G401.6 (cell line): ENCODE results near the gene USF2.

Experiments
- FAIRE-seq: peaks from 2 replicates; lab custom pipeline; 2012; peaks lifted over from hg19 to GRCh38; lab: Jason Lieb, UNC

The USF2 gene

DNA sequence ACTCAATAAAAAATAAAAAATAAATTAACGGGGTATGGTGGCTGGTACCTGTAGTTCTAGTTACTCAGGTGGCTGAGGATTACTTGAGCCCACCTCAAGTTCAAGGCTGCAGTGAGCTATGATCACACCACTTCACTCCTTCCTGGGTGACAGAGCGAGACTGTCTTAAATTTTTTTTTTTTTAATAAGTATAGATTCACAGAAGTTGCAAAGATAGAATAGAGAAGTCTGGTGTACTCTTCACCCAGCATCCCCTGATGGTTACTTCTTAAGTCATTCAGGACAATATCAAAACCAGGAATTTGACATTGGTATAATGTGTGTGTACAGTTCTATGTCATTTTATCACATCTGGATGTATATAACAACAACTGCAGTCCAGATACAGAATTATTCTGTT is 52.5 kb downstream of the USF2 start:
- FAIRE-seq: no peak

- no peak for FAIRE-seq
Observed at GRCh38 chr19:35322014-35322413, 53.3 kb downstream of the USF2 start.

DNA sequence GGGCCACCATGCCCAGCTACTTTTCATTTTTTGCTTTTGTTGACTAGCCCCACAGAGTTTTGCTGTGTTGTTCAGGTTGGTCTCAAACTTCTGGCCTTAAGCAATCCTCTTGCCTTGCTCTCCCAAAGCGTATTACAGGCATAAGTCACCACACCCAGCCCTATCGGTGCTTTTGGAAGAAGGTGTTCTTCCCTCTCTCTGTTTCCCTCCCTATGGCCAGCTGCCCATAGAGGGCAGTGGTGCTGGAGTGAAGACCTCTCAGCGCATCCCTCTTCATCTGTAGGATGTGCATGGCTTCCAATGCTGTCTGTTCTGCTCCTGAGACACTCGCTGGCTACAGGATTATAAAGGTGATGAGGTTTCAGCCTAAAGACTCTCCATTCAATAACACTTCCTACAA is 58.9 kb downstream of the USF2 start:
- no peak for FAIRE-seq

DNA sequence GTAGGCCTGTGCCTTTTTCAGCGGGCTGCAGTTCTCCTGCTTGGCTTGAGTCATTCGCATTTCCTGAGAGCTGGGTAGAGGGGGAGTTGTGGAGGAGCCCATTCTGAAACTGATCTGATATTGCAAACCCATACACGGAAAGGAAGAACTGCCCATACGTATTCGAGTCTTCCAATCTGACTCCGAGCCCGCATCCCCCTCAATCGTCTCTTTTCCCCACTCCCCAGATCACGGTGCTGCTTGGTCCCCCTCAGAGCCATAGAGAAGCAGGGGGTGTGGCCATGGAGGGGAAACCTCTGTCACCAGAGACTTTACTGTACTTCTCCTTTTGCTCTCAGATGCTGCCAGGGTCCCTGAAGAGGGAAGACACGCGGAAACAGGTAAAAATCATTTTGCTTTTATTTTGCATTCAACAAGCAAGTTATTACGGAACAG is 60.1 kb downstream of the USF2 start, which contains the start of gene CD22:
Gene CD22 (plus strand): TSS at position 337 of the 435 bp plus-strand sequence. CDS start 2,854 bp downstream, outside the sequence.
- FAIRE-seq: no peak

DNA sequence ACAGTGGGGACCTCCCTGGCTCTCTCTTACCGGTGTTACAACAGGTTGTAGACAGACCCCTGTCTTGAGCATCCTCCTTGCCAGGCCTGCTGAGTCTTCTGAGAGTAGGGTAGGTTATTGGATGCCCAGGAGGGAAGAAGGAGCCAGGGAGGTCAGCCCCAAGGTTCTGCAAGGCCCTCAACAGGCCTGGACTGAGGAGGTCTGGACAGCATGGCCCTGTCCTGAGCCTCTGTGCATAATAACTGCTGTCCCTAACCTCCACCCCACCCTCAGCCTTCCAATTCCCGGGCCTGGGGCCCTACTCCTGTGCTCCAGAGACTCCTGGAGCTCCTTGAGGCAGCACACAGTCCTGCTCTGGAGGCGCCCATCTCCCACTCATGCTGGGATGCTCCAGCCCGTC is 60.6 kb downstream of the USF2 start:
- no peak for FAIRE-seq
